ENCODE data around the gene AP1S2.

The AP1S2 gene

GRCh38 chrX:15804563-15804962 is 50.0 kb downstream of the AP1S2 start:
- no peak for FAIRE-seq

GRCh38 chrX:15797707-15798106 is 56.9 kb downstream of the AP1S2 start:
- FAIRE-seq: no peak

GRCh38 chrX:15790769-15791290 is 63.8 kb downstream of the AP1S2 start:
- no peak for FAIRE-seq

GRCh38 chrX:15789979-15790768 is 64.4 kb downstream of the AP1S2 start, which contains the start of gene ZRSR2:
TSS of gene ZRSR2 (plus strand) at chrX:15790484. CDS start at chrX:15790496, 12 bp downstream.
- peak; percentile 72 for FAIRE-seq

- no peak for FAIRE-seq
These were observed 67.7 kb downstream of the AP1S2 start for GRCh38 chrX:15786915-15787314.

- FAIRE-seq: no peak
These were observed 69.3 kb downstream of the AP1S2 start for GRCh38 chrX:15785176-15785750.

GRCh38 chrX:15781961-15782699 is 72.5 kb downstream of the AP1S2 start:
- no peak for FAIRE-seq
